Measurements from ENCODE around the gene BEGAIN. TPM values are rescaled to one million over a fixed set of nuclear protein-coding genes. Genes with fewer than 3 reads are reported as not detected.

The BEGAIN gene
- total RNA-seq, 1 experiment from 2014 or later: 7.0 TPM

DNA sequence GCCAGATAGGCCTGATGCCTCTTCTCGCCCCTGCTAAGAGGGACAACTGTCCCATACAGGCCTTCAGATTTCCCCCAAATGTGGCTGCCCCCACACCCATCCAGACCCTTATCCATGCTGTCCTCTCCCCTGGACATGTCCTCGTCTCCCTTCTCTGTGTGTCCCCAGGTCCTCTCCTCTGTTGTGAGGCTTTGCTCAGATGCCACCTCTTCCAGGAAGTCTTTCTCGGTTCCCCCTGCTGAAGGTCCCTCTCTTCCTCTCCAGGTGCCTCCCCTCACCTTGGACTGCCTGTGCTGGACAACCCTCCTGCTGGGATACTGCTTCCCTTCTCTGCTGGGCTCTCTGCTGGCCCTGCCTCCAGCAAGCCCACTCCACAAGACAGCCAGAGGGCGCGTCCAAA is 33.7 kb downstream of the BEGAIN start:
- H3K4me3 Mint-ChIP-seq (ENCODE audit: unreplicated experiment): no peak overlapping the region
- no TSS peak for BruUV-seq (replicated peaks)
- no peaks in the 10 kb centered on the region for H3K36me3 Mint-ChIP-seq (ENCODE audit: insufficient read depth, unreplicated experiment)
- ChIA-PET CTCF (interaction anchor here (0.7 kb wide), 1 partner anchor 76 kb away, joined by 4 read pairs; no protein-coding TSS in a partner anchor), POLR2A (no interaction called here)
- intact Hi-C loops (cut with micrococcal nuclease): no loop called here
- peaks cover 9% of the 10 kb centered on the region for H3K4me1 Mint-ChIP-seq (ENCODE audit: insufficient read depth, unreplicated experiment)
- H3K9me3 Mint-ChIP-seq (ENCODE audit: unreplicated experiment): no peaks in the 10 kb centered on the region
- no peaks in the 10 kb centered on the region for H3K27me3 Mint-ChIP-seq (ENCODE audit: insufficient read depth, unreplicated experiment)
- DNase-seq (ENCODE audit: unreplicated experiment): no peak
- no peak overlapping the region for H3K27ac Mint-ChIP-seq (ENCODE audit: low read depth, unreplicated experiment)
- TF ChIP-seq CTCF (IDR thresholded peaks at IDR 0.05; ENCODE audit: unreplicated experiment): no peak

- POLR2A ChIA-PET: no interaction called here
- no peak for DNase-seq (ENCODE audit: unreplicated experiment)
- TF ChIP-seq CTCF (IDR thresholded peaks at IDR 0.05; ENCODE audit: unreplicated experiment): no peak
- H3K27ac Mint-ChIP-seq (ENCODE audit: low read depth, unreplicated experiment): no peak overlapping the region
- H3K27me3 Mint-ChIP-seq (ENCODE audit: insufficient read depth, unreplicated experiment): no peaks in the 10 kb centered on the region
- intact Hi-C loops (cut with micrococcal nuclease): no loop called here
- CTCF ChIA-PET: no interaction called here
- no peak overlapping the region for H3K4me3 Mint-ChIP-seq (ENCODE audit: unreplicated experiment)
- peaks cover 9% of the 10 kb centered on the region for H3K4me1 Mint-ChIP-seq (ENCODE audit: insufficient read depth, unreplicated experiment)
- H3K36me3 Mint-ChIP-seq (ENCODE audit: insufficient read depth, unreplicated experiment): no peaks in the 10 kb centered on the region
- no TSS peak for BruUV-seq (replicated peaks)
- H3K9me3 Mint-ChIP-seq (ENCODE audit: unreplicated experiment): no peaks in the 10 kb centered on the region
Measured at GRCh38 chr14:100552524-100553125, 34.6 kb downstream of the BEGAIN start.

DNA sequence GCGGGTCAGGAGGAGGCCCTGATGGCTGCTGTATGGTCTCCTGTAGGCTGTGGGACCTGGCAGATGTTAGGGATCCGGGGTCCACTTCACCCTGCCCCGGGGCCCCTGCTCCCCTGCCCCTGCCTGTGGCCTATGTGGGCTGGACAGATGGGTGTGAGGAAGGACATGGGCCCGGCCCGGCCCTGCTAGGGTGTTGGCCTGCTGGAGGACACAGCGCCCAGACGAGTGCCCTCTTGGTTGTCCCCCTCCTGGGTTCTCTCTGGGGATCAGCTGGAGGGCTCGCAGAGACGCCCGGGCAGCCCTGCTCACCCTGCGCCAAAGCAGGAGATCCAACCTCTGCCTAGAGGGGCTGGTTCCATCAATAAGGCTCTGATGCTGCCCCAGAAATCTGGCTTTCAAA is 36.2 kb downstream of the BEGAIN start:
- TF ChIP-seq CTCF (IDR thresholded peaks at IDR 0.05; ENCODE audit: unreplicated experiment): no peak
- H3K9me3 Mint-ChIP-seq (ENCODE audit: unreplicated experiment): no peaks in the 10 kb centered on the region
- intact Hi-C loops (cut with micrococcal nuclease): no loop called here
- H3K4me1 Mint-ChIP-seq (ENCODE audit: insufficient read depth, unreplicated experiment): peaks cover 9% of the 10 kb centered on the region
- H3K27ac Mint-ChIP-seq (ENCODE audit: low read depth, unreplicated experiment): no peak overlapping the region
- no TSS peak for BruUV-seq (replicated peaks)
- POLR2A ChIA-PET: no interaction called here
- CTCF ChIA-PET: no interaction called here
- no peaks in the 10 kb centered on the region for H3K27me3 Mint-ChIP-seq (ENCODE audit: insufficient read depth, unreplicated experiment)
- no peak overlapping the region for H3K4me3 Mint-ChIP-seq (ENCODE audit: unreplicated experiment)
- H3K36me3 Mint-ChIP-seq (ENCODE audit: insufficient read depth, unreplicated experiment): no peaks in the 10 kb centered on the region
- DNase-seq (ENCODE audit: unreplicated experiment): no peak

- Mint-ChIP-seq H3K4me3 (ENCODE audit: unreplicated experiment) (no peak overlapping the region), H3K27me3 (ENCODE audit: insufficient read depth, unreplicated experiment) (no peaks in the 10 kb centered on the region), H3K36me3 (ENCODE audit: insufficient read depth, unreplicated experiment) (no peaks in the 10 kb centered on the region), H3K9me3 (ENCODE audit: unreplicated experiment) (no peaks in the 10 kb centered on the region), H3K4me1 (ENCODE audit: insufficient read depth, unreplicated experiment) (peaks cover 9% of the 10 kb centered on the region), H3K27ac (ENCODE audit: low read depth, unreplicated experiment) (no peak overlapping the region)
- intact Hi-C loops (cut with micrococcal nuclease): no loop called here
- no TSS peak for BruUV-seq (replicated peaks)
- POLR2A ChIA-PET: no interaction called here
- CTCF ChIA-PET: interaction anchor here (0.6 kb wide), 1 partner anchor 98 kb away, joined by 5 read pairs; no protein-coding TSS in a partner anchor
- no peak for DNase-seq (ENCODE audit: unreplicated experiment)
- no peak for TF ChIP-seq CTCF (IDR thresholded peaks at IDR 0.05; ENCODE audit: unreplicated experiment)
Measured at GRCh38 chr14:100549834-100550625, 37.2 kb downstream of the BEGAIN start.
